GM12891 (cell line): ENCODE results near the gene ACSS1.

Source experiments
- PAX5 ChIP-seq: IDR thresholded peaks from 2 replicates; pipeline ENCODE4 v1.6.1; 2011; ENCODE audit warnings: low read length, moderate library complexity, mild to moderate bottlenecking; ENCODE audit not compliant: insufficient read depth, severe bottlenecking
- POLR2A ChIP-seq: IDR thresholded peaks from 2 replicates; pipeline ENCODE4 v1.6.1; 2011; ENCODE audit warnings: low read depth, low read length, control low read depth
- POLR2AphosphoS5 ChIP-seq: IDR thresholded peaks from 2 replicates; pipeline ENCODE4 v1.6.1; 2011; ENCODE audit warnings: low read depth, low read length, control low read depth
- SPI1 ChIP-seq: IDR thresholded peaks from 2 replicates; pipeline ENCODE4 v1.6.1; 2011; ENCODE audit warnings: low read depth, low read length, control low read depth
- TAF1 ChIP-seq: IDR thresholded peaks from 2 replicates; pipeline ENCODE4 v1.6.1; 2011; ENCODE audit warnings: low read depth, low read length, control low read depth

DNA sequence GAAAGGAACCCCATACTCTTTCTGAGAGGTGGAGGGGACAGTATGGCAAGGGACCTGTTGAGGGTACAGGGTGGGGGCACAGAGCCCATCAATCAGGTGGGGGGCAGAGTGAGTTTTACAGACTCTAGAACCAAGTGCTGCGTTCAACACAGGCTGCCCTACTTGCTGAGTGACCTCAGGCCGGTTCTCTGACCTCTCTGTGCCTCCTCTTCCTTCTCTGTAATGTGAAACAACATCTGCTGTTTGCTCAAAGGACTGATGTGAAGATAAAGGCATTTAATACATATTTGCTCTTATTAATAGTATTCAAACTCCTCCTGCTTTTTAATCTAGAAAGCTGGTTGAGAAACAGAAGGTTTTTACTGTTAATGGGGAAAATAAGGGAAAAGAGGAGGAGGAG, 39.5 kb downstream of the ACSS1 start:
- no peak for TF ChIP-seq TAF1
- TF ChIP-seq POLR2A: no peak
- TF ChIP-seq POLR2AphosphoS5: no peak
- TF ChIP-seq PAX5: no peak
- no peak for TF ChIP-seq SPI1
